Immature natural killer cell (primary cell): ENCODE data around the gene UBE4B. TPM values are rescaled to one million over a fixed set of nuclear protein-coding genes. Genes with fewer than 3 reads are reported as not detected.

Experiments
- DNase-seq, 3 donors: peaks; one replicate each; pipeline ENCODE4 v3.0.0; 2022; ENCODE audit warnings: mixed read lengths in 1 of 3
- H3K27ac Mint-ChIP-seq, 6 donors: one replicate each; pipeline ENCODE4 v1.8.0; 2020; ENCODE audit warnings: mixed read lengths in 6 of 6, mild to moderate bottlenecking in 5 of 6, inconsistent platforms in 4 of 6, moderate library complexity in 3 of 6
- H3K27me3 Mint-ChIP-seq, 3 donors: one replicate each; pipeline ENCODE4 v1.8.0; 2020 to 2021; ENCODE audit warnings: low read depth in 3 of 3, mild to moderate bottlenecking in 3 of 3, mixed read lengths in 3 of 3, moderate library complexity in 3 of 3, inconsistent platforms in 1 of 3
- H3K36me3 Mint-ChIP-seq, 3 donors: one replicate each; pipeline ENCODE4 v1.8.0; 2020; ENCODE audit warnings: mixed read lengths in 3 of 3, inconsistent platforms in 2 of 3, mild to moderate bottlenecking in 2 of 3
- H3K4me1 Mint-ChIP-seq, 2 donors: one replicate each; pipeline ENCODE4 v1.8.0; 2020; ENCODE audit warnings: inconsistent platforms in 2 of 2, mild to moderate bottlenecking in 2 of 2, mixed read lengths in 2 of 2, moderate library complexity in 1 of 2
- H3K4me3 Mint-ChIP-seq, 5 donors: one replicate each; pipeline ENCODE4 v1.8.0; 2020; ENCODE audit warnings: mild to moderate bottlenecking in 5 of 5, mixed read lengths in 5 of 5, inconsistent platforms in 3 of 5, moderate library complexity in 3 of 5
- H3K9me3 Mint-ChIP-seq, 6 donors: one replicate each; pipeline ENCODE4 v1.8.0; 2020; ENCODE audit warnings: mild to moderate bottlenecking in 6 of 6, mixed read lengths in 6 of 6, inconsistent platforms in 4 of 6, moderate library complexity in 3 of 6
- polyA plus RNA-seq, 3 donors: library from polyadenylated mRNA; unstranded; fragments of 300-500 nt; fragmentation: Illumina TruSeq; gene quantifications; one replicate each; pipeline ENCODE4 v1.2.3, GENCODE V29; 2021

UBE4B gene
- polyA plus RNA-seq, 3 donors from 2014 or later: 3.7 to 10.3 (median 7.6) TPM

DNA sequence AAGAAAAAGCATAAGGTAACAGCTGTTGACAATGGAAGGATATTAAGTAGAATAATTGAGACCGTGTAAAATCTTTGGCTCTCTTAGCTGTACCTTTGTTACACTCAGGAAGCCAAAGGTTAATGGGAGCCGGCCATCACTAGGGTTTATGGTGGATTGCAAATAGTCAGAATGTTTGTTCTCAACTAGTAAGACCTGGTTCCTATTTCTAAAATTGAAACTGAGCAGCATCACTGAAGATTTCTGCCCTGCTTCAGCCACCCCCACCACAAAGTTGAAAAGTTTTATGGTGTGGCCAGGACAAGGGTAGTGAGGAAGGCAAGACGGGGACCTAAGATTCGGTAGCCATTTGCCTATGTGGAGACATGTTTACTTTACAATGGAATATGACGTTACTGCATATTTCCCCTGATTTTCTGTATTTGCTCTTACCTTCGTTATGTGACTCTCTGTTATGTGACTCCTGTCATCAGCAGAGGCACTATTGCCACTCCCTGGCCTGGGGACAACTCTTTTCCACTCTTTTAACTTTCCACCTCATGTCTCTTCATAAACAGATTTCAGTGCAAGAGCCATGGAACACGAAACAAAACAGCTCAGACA is 136.3 kb downstream of the UBE4B start:
- H3K36me3 Mint-ChIP-seq: peaks cover 29 to 49% (median 33%) of the 10 kb centered on the region in 3 donors
- no peak overlapping the region for H3K27ac Mint-ChIP-seq
- H3K9me3 Mint-ChIP-seq: no peaks in the 10 kb centered on the region

DNA sequence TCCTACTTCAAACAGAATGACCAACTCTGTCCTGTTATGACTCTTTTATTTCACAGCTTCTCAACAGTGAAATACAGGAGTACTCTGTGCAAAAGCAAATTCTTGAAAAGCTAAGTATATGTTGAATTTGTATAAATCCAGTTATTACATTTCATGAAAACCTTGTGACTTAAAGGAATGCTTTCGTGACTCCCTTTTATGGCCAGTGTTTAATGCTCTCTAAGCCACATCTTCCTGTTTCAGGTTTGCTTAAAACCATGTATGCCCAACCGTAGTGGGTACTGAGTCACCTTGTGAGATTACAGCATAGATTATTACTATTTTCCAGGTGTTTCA is 137.4 kb downstream of the UBE4B start:
- Mint-ChIP-seq H3K4me3 (no peak overlapping the region), H3K36me3 (peaks cover 28 to 46% (median 30%) of the 10 kb centered on the region in 3 donors)

More for the DNA sequence above, 136.3 kb downstream of the UBE4B start:
- no peak for DNase-seq
- H3K4me3 Mint-ChIP-seq: no peak overlapping the region
- peaks cover 2 to 11% of the 10 kb centered on the region in 2 donors for H3K4me1 Mint-ChIP-seq
- peaks cover 0 to 2% (median 2%) of the 10 kb centered on the region in 3 donors for H3K27me3 Mint-ChIP-seq

DNA sequence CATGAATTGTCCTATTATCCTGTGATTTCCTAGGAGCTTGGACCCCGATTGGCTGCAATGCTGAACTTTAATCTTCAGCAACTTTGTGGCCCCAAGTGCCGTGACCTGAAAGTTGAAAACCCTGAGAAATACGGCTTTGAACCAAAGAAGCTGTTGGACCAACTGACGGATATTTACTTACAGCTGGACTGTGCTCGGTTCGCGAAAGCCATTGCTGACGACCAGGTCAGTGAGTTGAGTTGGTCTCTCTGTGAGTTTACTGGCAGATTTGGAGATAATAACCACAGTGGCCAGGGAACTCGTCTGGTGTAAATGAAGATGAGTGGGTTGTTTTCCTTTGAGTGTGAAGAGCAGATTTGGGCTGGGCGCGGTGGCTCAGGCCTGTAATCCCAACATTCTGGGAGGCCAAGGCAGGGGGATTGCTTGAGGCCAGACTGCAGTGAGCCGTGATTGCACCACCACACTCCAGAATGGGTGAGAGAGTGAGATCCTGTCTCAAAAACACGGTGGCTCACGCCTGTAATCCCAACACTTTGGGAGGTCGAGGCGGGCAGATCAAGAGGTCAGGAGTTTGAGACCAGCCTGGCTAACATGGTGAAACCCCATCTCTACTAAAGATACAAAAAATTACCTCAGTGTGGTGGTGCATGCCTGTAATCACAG is 138.5 kb downstream of the UBE4B start:
- DNase-seq: no peak
- no peak overlapping the region for H3K27ac Mint-ChIP-seq
- H3K36me3 Mint-ChIP-seq: peaks cover 31 to 44% (median 35%) of the 10 kb centered on the region in 3 donors
- no peak overlapping the region for H3K4me3 Mint-ChIP-seq
- peaks cover 2 to 11% of the 10 kb centered on the region in 2 donors for H3K4me1 Mint-ChIP-seq
- H3K27me3 Mint-ChIP-seq: peaks cover 0 to 2% (median 0%) of the 10 kb centered on the region in 3 donors
- no peaks in the 10 kb centered on the region for H3K9me3 Mint-ChIP-seq

More for the DNA sequence above, 137.4 kb downstream of the UBE4B start:
- DNase-seq: no peak
- H3K27ac Mint-ChIP-seq: peak overlapping the region in 3 of 6 donors; percentile 36 to 60 (median 60)
- peaks cover 2 to 11% of the 10 kb centered on the region in 2 donors for H3K4me1 Mint-ChIP-seq
- peaks cover 0 to 2% (median 2%) of the 10 kb centered on the region in 3 donors for H3K27me3 Mint-ChIP-seq
- no peaks in the 10 kb centered on the region for H3K9me3 Mint-ChIP-seq

DNA sequence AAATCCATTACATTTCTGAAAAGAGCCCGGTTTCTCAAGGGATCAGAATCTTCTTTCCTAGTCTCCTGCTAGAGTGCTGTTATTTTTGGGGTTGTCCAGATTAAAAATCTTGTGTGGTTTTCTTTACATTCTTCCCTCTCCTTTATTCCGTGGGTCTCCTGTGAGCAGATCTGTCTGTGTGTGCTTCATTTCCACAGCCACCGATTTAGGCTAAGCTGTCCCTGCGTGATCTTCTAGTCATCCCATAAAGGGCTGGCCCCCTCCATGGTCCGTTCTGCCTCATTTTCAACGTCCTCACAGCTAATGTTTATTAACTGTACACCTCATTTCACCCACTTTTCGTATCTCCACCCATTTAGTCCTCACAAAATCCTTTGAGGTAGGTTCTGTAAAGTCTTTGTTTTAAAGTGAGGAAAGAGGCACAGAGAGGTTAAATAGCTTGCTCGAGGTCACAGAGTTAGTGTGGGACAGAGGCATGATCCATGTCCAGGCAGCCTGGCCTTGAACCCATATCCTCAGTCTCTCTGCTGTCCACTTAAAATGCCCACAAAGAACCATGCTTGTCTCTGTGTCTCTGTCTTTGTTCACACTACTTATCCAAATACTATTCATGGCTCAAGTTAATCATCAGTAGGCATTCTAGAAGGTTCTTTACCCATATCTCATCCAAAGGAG is 139.4 kb downstream of the UBE4B start:
- peak overlapping the region in 1 of 6 donors; percentile 22 for H3K27ac Mint-ChIP-seq
- DNase-seq: no peak
- no peaks in the 10 kb centered on the region for H3K9me3 Mint-ChIP-seq
- no peak overlapping the region for H3K4me3 Mint-ChIP-seq
- H3K36me3 Mint-ChIP-seq: peaks cover 31 to 47% (median 38%) of the 10 kb centered on the region in 3 donors
- H3K4me1 Mint-ChIP-seq: peaks cover 2 to 11% of the 10 kb centered on the region in 2 donors
- H3K27me3 Mint-ChIP-seq: peaks cover 0 to 2% (median 0%) of the 10 kb centered on the region in 3 donors

DNA sequence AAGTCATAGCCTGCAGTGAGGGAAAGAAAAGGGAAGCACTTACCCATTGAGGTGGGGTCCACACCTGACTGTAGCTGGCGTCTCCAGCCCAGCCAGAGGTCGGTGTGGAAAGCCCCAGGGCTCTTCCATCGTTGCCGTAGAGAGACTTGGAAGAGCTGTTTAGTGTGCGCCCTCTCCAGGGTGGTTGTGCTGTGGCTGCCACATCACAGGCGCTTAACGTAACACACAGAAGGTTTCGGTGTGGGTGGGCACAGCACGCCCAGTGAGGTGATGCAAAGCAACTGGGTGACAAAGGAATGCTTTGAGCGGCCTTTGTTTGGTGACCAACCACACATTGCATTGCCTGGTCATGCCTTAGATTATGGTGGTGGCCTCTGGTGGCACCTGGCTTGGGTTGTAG is 140.8 kb downstream of the UBE4B start:
- H3K27me3 Mint-ChIP-seq: peaks cover 0 to 2% (median 0%) of the 10 kb centered on the region in 3 donors
- H3K4me3 Mint-ChIP-seq: no peak overlapping the region
- peaks cover 31 to 40% (median 34%) of the 10 kb centered on the region in 3 donors for H3K36me3 Mint-ChIP-seq
- peaks cover 2 to 11% of the 10 kb centered on the region in 2 donors for H3K4me1 Mint-ChIP-seq
- H3K9me3 Mint-ChIP-seq: no peaks in the 10 kb centered on the region
- no peak overlapping the region for H3K27ac Mint-ChIP-seq
- no peak for DNase-seq

DNA sequence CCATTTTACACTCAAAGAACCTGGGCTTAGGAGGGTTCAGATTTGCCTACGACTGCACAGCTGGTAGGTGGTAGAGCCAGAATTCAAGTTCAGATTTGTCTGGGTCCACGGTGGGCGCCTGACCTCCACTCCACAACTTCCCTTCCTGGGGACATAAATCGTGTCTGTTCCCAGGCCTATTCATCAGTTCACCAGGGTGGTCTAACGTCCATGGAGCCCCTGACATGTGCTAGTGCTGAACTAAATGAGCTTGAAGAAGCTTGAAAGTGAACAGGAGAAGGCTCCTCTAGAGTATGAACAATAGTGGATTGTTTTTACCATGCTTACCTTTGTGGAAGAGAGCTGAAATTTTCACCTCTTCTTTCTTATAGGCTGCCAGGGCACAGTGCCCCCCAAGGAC is 145.1 kb downstream of the UBE4B start:
- H3K4me1 Mint-ChIP-seq: no peaks in the 10 kb centered on the region
- no peak for DNase-seq
- peaks cover 0 to 2% (median 0%) of the 10 kb centered on the region in 3 donors for H3K27me3 Mint-ChIP-seq
- H3K4me3 Mint-ChIP-seq: no peak overlapping the region
- H3K27ac Mint-ChIP-seq: no peak overlapping the region
- H3K9me3 Mint-ChIP-seq: no peaks in the 10 kb centered on the region
- peaks cover 13 to 41% (median 21%) of the 10 kb centered on the region in 3 donors for H3K36me3 Mint-ChIP-seq

DNA sequence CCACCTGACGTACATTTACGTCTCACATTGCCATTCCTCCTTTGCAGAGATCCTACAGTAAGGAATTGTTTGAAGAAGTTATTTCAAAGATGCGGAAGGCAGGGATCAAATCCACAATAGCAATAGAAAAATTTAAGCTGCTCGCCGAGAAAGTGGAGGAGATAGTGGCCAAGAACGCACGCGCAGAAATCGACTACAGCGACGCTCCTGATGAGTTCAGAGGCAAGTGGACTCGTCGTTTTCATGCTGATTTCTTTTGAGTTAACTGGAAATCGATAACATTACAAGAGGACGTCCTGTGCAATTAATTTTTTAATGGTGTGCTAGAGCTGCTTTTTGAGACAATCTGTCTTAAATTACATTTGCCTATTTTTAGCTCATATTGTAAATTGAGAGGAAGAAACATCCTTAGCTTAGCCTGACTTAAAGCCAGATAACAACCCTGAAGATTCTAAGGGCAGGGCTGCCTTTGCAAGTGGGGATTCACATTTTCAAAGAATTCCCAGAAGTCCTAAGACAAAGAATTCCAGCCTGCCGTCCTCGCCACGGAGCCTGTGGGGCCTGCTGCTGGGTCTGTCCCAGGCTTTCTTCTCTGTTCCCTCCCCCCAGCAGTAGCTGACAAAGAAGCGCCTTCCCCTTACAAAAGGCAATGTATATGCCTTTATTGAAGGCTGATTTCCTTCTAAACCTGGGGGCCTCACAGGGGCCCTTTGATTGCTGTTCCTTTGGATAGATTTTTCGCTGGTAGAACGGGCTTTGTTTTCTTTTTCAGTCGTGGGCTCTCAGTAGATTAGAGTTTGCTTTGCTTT is 146.0 kb downstream of the UBE4B start:
- H3K36me3 Mint-ChIP-seq: peaks cover 13 to 41% (median 21%) of the 10 kb centered on the region in 3 donors

DNA sequence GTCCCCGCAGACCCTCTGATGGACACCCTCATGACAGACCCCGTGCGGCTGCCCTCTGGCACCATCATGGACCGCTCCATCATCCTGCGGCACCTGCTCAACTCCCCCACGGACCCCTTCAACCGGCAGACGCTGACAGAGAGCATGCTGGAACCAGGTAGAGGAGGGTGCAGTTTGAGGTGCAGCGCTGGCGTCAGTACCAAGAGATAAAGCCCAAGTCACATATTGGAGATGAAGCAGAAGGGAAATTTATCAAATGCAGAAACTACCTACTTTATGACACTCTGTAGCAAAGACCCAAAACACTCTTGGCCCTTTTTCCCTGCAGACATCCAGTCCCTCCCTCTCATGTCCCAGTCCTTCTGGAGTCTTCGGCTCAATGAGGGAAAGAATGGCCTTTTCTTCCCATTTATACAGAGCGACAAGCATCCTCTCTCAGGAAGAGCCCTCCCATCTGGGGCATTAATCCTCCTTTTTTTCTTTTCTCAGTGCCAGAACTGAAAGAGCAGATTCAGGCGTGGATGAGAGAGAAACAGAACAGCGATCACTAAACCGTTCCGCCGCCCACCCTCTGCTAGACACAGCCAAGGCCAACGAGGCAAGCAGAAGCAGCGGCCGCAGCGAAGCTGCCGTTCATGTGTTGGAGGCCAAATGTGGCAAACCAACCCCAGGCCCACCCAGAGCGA is 146.8 kb downstream of the UBE4B start:
- peaks cover 12 to 40% (median 20%) of the 10 kb centered on the region in 3 donors for H3K36me3 Mint-ChIP-seq
- H3K27ac Mint-ChIP-seq: no peak overlapping the region
- no peaks in the 10 kb centered on the region for H3K9me3 Mint-ChIP-seq
- no peak overlapping the region for H3K4me3 Mint-ChIP-seq
- no peak for DNase-seq
- peaks cover 1 to 2% (median 2%) of the 10 kb centered on the region in 3 donors for H3K27me3 Mint-ChIP-seq
- H3K4me1 Mint-ChIP-seq: no peaks in the 10 kb centered on the region

More for the DNA sequence above, 146.0 kb downstream of the UBE4B start:
- Mint-ChIP-seq H3K9me3 (no peaks in the 10 kb centered on the region), H3K27ac (no peak overlapping the region), H3K4me1 (no peaks in the 10 kb centered on the region), H3K27me3 (peaks cover 0 to 2% (median 1%) of the 10 kb centered on the region in 3 donors), H3K4me3 (no peak overlapping the region)
- no peak for DNase-seq

DNA sequence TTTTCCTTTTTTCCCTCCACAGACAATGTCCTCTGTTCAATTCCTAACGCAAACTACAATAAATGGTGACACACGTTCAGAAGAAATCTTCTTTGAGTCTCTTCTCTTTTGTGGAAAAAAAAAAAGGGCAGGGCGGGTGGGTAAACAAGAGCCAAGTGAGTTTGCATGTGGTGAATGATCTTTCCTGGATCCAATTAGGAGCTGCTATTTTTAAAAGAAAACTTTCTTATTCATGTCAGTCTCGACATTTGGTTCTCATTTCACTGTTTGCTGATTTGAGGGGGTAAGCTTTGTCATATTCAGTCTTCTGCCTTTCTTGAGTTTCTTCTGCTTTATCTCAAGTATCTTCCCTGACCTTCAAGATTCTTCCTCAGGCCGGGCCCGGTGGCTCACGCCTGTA is 148.4 kb downstream of the UBE4B start:
- Mint-ChIP-seq H3K9me3 (no peaks in the 10 kb centered on the region), H3K27ac (no peak overlapping the region), H3K27me3 (peaks cover 1 to 2% (median 2%) of the 10 kb centered on the region in 3 donors), H3K36me3 (peaks cover under 1 to 28% (median 8%) of the 10 kb centered on the region in 3 donors), H3K4me1 (no peaks in the 10 kb centered on the region), H3K4me3 (no peak overlapping the region)
- no peak for DNase-seq

DNA sequence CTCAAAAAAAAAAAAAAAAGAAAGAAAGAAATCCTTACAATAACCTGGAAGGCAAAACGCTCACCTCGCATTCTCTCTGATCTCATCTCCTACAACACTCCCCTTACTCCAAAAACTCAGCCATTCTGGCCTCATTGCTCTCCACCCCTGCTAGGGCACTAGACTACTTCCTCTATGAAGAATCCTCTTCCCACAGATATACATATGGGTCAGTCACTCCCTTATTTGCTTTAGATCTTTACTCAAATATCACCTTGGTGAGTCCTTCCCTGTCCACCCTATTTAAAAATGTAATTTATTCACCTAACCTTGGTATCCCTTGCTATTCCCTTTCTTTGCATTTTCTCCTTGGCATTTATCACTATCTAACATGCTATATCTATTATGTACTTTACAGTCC is 153.0 kb downstream of the UBE4B start:
- no peak for DNase-seq
- H3K4me3 Mint-ChIP-seq: no peak overlapping the region
- H3K9me3 Mint-ChIP-seq: peaks cover 0 to 3% (median 0%) of the 10 kb centered on the region in 6 donors
- H3K4me1 Mint-ChIP-seq: no peaks in the 10 kb centered on the region
- H3K27ac Mint-ChIP-seq: no peak overlapping the region
- H3K36me3 Mint-ChIP-seq: peaks cover 0 to 13% (median 0%) of the 10 kb centered on the region in 3 donors
- peaks cover 0 to 3% (median 2%) of the 10 kb centered on the region in 3 donors for H3K27me3 Mint-ChIP-seq

DNA sequence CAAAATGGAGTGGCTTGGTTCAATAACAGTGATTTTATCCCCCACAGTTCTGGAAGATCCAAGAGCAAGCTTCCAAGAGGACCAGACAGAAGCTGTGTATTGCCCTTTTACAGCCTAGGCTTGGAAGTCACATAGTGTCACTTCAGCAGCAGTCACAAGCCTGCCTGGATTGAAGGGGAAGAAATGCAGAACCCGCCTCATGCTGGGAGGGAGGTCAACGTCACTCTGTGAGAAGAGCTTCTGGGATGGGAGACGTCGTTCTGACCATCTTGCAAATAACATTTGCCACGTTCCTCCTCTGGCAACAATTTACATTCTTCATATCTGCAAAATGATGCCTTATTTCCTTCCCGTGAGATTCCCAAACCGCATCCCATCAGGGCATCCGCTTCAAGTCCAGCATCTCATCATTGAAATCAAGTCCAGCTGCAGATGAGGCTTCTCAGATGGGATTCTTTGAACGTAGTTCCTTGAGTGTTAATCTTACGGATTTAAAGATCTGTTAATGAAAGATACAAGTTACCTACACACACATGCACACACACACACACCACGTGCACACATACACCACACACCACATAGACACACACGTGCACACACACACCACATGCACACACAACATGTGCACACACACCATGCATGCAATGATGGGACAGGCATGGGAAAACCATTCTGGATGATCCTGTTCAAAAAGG is 153.7 kb downstream of the UBE4B start:
- Mint-ChIP-seq H3K4me1 (no peaks in the 10 kb centered on the region), H3K4me3 (no peak overlapping the region), H3K27me3 (peaks cover 0 to 6% (median 2%) of the 10 kb centered on the region in 3 donors), H3K9me3 (peaks cover 0 to 3% (median 0%) of the 10 kb centered on the region in 6 donors), H3K27ac (no peak overlapping the region), H3K36me3 (peaks cover 0 to 10% (median 0%) of the 10 kb centered on the region in 3 donors)
- no peak for DNase-seq

DNA sequence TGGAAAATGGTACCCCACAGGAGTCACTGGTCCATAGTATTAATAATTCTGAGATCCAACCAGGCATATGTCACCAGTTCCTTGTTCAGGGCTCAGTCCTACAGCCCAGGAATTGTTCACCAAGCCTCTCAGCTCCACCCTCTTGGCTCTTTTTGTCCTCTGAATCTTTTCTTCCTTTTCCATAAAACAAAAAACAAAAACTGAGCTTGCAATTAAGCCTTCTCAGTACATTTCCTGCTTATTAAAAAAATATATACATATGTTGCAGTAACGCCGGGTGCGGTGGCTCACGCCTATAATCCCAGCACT is 154.2 kb downstream of the UBE4B start:
- Mint-ChIP-seq H3K4me1 (no peaks in the 10 kb centered on the region), H3K9me3 (peaks cover 0 to 3% (median 0%) of the 10 kb centered on the region in 6 donors)

More for the DNA sequence above, 154.2 kb downstream of the UBE4B start:
- DNase-seq: no peak
- Mint-ChIP-seq H3K4me3 (no peak overlapping the region), H3K27ac (no peak overlapping the region), H3K36me3 (peaks cover 0 to 10% (median 0%) of the 10 kb centered on the region in 3 donors), H3K27me3 (peaks cover 0 to 6% (median 2%) of the 10 kb centered on the region in 3 donors)
